Liver (tissue), 3 donors: ENCODE results near the gene HIRIP3.

Experiments
- RAD21 ChIP-seq, 2 donors: IDR thresholded peaks; 2 replicates each; pipeline ENCODE4 v1.6.1; 2016; ENCODE audit warnings: antibody characterized with exemption in 2 of 2, mild to moderate bottlenecking in 2 of 2
- YY1 ChIP-seq: IDR thresholded peaks from 2 replicates; pipeline ENCODE4 v1.6.1; 2016; ENCODE audit warnings: antibody characterized with exemption, mild to moderate bottlenecking
- TF ChIP-seq, protein P1 (sequence below): IDR thresholded peaks from 2 replicates; pipeline ENCODE4 v1.6.1; 2016; ENCODE audit warnings: antibody characterized with exemption
- TF ChIP-seq, protein P2 (sequence below): fragments of 150-350 bp; IDR thresholded peaks from 2 replicates; pipeline ENCODE4 v1.5.1; 2017; ENCODE audit warnings: improper control_type of control experiment, low read depth, low read length; ENCODE audit not compliant: missing input control
- TF ChIP-seq, protein P3 (sequence below): IDR thresholded peaks from 2 replicates; pipeline ENCODE4 v1.6.1; 2016; ENCODE audit warnings: antibody characterized with exemption
- donor health status: healthy.
- donor health status: healthy.

DNA sequence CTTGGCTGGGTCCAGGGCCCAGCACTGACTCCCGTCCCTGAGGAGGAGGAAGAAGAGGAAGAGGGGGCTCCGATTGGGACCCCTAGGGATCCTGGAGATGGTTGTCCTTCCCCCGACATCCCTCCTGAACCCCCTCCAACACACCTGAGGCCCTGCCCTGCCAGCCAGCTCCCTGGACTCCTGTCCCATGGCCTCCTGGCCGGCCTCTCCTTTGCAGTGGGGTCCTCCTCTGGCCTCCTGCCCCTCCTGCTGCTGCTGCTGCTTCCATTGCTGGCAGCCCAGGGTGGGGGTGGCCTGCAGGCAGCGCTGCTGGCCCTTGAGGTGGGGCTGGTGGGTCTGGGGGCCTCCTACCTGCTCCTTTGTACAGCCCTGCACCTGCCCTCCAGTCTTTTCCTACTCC, 8.5 kb downstream of the HIRIP3 start:
- TF ChIP-seq, protein P1, sequence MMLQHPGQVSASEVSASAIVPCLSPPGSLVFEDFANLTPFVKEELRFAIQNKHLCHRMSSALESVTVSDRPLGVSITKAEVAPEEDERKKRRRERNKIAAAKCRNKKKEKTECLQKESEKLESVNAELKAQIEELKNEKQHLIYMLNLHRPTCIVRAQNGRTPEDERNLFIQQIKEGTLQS: no peak
- TF ChIP-seq, protein P2, sequence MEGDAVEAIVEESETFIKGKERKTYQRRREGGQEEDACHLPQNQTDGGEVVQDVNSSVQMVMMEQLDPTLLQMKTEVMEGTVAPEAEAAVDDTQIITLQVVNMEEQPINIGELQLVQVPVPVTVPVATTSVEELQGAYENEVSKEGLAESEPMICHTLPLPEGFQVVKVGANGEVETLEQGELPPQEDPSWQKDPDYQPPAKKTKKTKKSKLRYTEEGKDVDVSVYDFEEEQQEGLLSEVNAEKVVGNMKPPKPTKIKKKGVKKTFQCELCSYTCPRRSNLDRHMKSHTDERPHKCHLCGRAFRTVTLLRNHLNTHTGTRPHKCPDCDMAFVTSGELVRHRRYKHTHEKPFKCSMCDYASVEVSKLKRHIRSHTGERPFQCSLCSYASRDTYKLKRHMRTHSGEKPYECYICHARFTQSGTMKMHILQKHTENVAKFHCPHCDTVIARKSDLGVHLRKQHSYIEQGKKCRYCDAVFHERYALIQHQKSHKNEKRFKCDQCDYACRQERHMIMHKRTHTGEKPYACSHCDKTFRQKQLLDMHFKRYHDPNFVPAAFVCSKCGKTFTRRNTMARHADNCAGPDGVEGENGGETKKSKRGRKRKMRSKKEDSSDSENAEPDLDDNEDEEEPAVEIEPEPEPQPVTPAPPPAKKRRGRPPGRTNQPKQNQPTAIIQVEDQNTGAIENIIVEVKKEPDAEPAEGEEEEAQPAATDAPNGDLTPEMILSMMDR: no peak
- TF ChIP-seq RAD21 (IDR thresholded peaks at IDR 0.05): no peak
- no peak for TF ChIP-seq YY1
- TF ChIP-seq, protein P3, sequence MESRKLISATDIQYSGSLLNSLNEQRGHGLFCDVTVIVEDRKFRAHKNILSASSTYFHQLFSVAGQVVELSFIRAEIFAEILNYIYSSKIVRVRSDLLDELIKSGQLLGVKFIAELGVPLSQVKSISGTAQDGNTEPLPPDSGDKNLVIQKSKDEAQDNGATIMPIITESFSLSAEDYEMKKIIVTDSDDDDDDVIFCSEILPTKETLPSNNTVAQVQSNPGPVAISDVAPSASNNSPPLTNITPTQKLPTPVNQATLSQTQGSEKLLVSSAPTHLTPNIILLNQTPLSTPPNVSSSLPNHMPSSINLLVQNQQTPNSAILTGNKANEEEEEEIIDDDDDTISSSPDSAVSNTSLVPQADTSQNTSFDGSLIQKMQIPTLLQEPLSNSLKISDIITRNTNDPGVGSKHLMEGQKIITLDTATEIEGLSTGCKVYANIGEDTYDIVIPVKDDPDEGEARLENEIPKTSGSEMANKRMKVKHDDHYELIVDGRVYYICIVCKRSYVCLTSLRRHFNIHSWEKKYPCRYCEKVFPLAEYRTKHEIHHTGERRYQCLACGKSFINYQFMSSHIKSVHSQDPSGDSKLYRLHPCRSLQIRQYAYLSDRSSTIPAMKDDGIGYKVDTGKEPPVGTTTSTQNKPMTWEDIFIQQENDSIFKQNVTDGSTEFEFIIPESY: no peak
